ENCODE data around the gene TMEM212. TPM values are rescaled to one million over a fixed set of nuclear protein-coding genes. Genes with fewer than 3 reads are reported as not detected.
A peak's percentile ranks its signal among the peaks of the same experiment; 100 is the strongest.

Gene TMEM212
- total and polyA plus RNA-seq, 9 of the 15 experiments (the other 6 are each of a cell fraction or from before 2014, with no cell fraction given): not detected

DNA sequence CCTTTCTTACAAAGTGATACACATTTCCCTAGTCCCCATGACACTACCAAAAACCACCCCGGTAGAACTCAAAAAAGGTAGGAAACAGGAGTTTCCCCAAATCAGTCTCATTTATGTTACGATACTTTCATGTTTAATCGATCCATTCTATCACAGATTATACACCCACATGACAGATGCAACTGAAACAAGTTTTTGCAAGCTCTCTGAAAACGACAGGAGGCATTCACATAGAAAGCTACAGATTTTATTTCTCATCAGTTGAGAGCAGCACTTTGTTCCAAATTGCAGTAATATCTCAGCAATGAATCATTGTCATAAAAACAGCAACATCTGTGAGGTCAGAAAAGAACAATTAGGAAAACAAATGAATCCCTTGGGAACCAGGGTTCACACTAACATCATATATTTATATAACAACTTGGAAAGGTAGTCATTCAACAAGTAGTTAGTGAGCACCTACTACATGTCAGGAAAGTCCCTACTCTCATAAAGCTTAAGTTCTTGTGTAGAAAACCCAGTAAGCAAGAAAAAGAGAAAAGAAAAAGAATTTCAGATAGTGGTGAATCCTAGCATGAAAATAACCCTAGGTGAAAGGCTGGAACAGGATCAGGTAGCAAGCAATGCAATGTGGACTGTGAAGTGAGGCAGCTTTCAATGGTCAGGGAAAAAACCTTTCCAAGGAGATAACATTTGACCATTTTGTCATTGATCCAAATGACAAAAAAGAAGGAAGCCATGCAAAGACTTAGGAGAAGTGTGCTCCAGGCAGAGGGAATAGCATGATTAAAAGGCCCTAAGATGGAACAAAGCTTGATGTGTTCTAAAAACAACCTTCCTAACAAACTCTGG, 41.2 kb upstream of the TMEM212 start:
- CTCF ChIA-PET (ENCODE audit: low intra/inter-chr PET ratio): no interaction called here
- no TSS peak for BruUV-seq (replicated peaks)
- Histone ChIP-seq H3K27ac (ENCODE audit: extremely low read depth, low read depth, low read length) (no peak overlapping the region), H3K4me3 (no peak overlapping the region), H3K79me2 (ENCODE audit: control insufficient read depth, insufficient read depth, low read length) (peaks cover 89% of the 10 kb centered on the region), H3K4me2 (ENCODE audit: insufficient read depth, low read length) (peak overlapping the region; percentile 1; the same call in 1 of the 2 replicates), H3K36me3 (ENCODE audit: control insufficient read depth, insufficient read depth, low read length) (no peaks in the 10 kb centered on the region; the same call in 2 of the 3 replicates), H3K9me3 (replicated peaks; ENCODE audit: control insufficient read depth, insufficient read depth, low read depth, low read length) (no peaks in the 10 kb centered on the region), H3K4me1 (replicated peaks in 1 of 2; ENCODE audit: control insufficient read depth in 2 of 2, insufficient read depth in 2 of 2, low read length in 2 of 2) (peaks cover 22 to 65% of the 10 kb centered on the region in 2 experiments), H3K9ac (ENCODE audit: insufficient read depth in 1 of 2, low read depth in 2 of 2, low read length in 2 of 2) (no peak overlapping the region), H2AFZ (ENCODE audit: low read depth, low read length) (peak overlapping the region; percentile 16; the same call in 1 of the 2 replicates), H4K20me1 (replicated peaks; ENCODE audit: control insufficient read depth, insufficient read depth, low read length) (no peaks in the 10 kb centered on the region), H3K27me3 (ENCODE audit: control insufficient read depth in 2 of 2, insufficient read depth in 2 of 2, low read length in 2 of 2) (no peaks in the 10 kb centered on the region), H3K9me1 (ENCODE audit: control insufficient read depth, insufficient read depth, low read length) (no peaks in the 10 kb centered on the region)
- 86% methylated on average over 4 of the region's 4 CpGs for WGBS (ENCODE audit: insufficient coverage, low coverage, missing lambda C conversion rate)
- POLR2A ChIA-PET: interaction anchor here (0.6 to 2.0 kb wide), 3 partner anchors 8 to 520 kb away, joined by 3 to 5 read pairs (median 4); partner anchors contain the start of gene PLD1
- in situ Hi-C loops (cut with MboI) (no loop called here), intact Hi-C loops (cut with micrococcal nuclease) (no loop called here)
- no peak for FAIRE-seq
- ATAC-seq: no peak
- DNase-seq (ENCODE audit: extremely low read depth in 1 of 4, low spot score in 3 of 4): no peak
- TF ChIP-seq MEIS2 (IDR thresholded peaks at IDR 0.05; ENCODE audit: partially characterized antibody): no peak
- no peak for TF ChIP-seq NFXL1 (CRISPR knock-in tag; IDR thresholded peaks at IDR 0.05)
- TF ChIP-seq NR2C2 (CRISPR knock-in tag; IDR thresholded peaks at IDR 0.05): no peak
- no peak for TF ChIP-seq NR2C2 (tag; IDR thresholded peaks at IDR 0.05)
- no peak for TF ChIP-seq ETS2 (tag; IDR thresholded peaks at IDR 0.05; ENCODE audit: borderline replicate concordance, poor library complexity, severe bottlenecking)
- TF ChIP-seq ZNF79 (CRISPR knock-in tag; IDR thresholded peaks at IDR 0.05; ENCODE audit: low read depth): no peak
